ENCODE results near the gene GNPTAB.
"Not testable (repeated sequence)": the region's sequence is repeated elsewhere in the genome, so short reads cannot be mapped to it uniquely, and the experiment has no call there.

Gene GNPTAB

GRCh38 chr12:101743242-101743641 is 87.5 kb downstream of the GNPTAB start:
- H3K4me1 ChIP-seq = no peaks in the 10 kb centered on the region
- no peaks in the 10 kb centered on the region for H3K36me3 ChIP-seq
- DNase-seq = no peak
- H3K27me3 ChIP-seq = no peaks in the 10 kb centered on the region
- H3K9me3 ChIP-seq = no peaks in the 10 kb centered on the region
- TF ChIP-seq CTCF (IDR thresholded peaks at IDR 0.05; ENCODE audit: low read depth, low read length) = no peak
- H3K4me3 ChIP-seq (ENCODE audit: low read depth, low read length) = no peak overlapping the region

GRCh38 chr12:101740980-101741379 is 89.8 kb downstream of the GNPTAB start:
- Histone ChIP-seq H3K4me1 (no peaks in the 10 kb centered on the region), H3K36me3 (no peaks in the 10 kb centered on the region), H3K9me3 (no peaks in the 10 kb centered on the region), H3K27me3 (no peaks in the 10 kb centered on the region), H3K4me3 (ENCODE audit: low read depth, low read length) (no peak overlapping the region)
- no peak for DNase-seq
- no peak for TF ChIP-seq CTCF (IDR thresholded peaks at IDR 0.05; ENCODE audit: low read depth, low read length)

GRCh38 chr12:101740566-101740965 is 90.2 kb downstream of the GNPTAB start:
- no peak for DNase-seq
- Histone ChIP-seq H3K4me1 (no peaks in the 10 kb centered on the region), H3K9me3 (no peaks in the 10 kb centered on the region), H3K4me3 (ENCODE audit: low read depth, low read length) (no peak overlapping the region), H3K27me3 (no peaks in the 10 kb centered on the region), H3K36me3 (no peaks in the 10 kb centered on the region)
- no peak for TF ChIP-seq CTCF (IDR thresholded peaks at IDR 0.05; ENCODE audit: low read depth, low read length)

- no peak within 1 kb of the TSS for H3K4me3 ChIP-seq (ENCODE audit: low read depth, low read length)
- H3K27me3 ChIP-seq = no peaks in the 10 kb centered on the region
- DNase-seq = no peak
- TF ChIP-seq CTCF (IDR thresholded peaks at IDR 0.05; ENCODE audit: low read depth, low read length) = no peak
- no peaks in the 10 kb centered on the region for H3K4me1 ChIP-seq
- H3K9me3 ChIP-seq = no peaks in the 10 kb centered on the region
- H3K36me3 ChIP-seq = no peaks in the 10 kb centered on the region
These were observed 91.7 kb downstream of the GNPTAB start, which contains the start of gene SYCP3 for GRCh38 chr12:101738920-101739665. SYCP3 (minus strand) TSS chr12:101739462; CDS start chr12:101737935, 1,527 bp downstream.

- Histone ChIP-seq H3K36me3 (no peaks in the 10 kb centered on the region), H3K27me3 (no peaks in the 10 kb centered on the region), H3K4me3 (ENCODE audit: low read depth, low read length) (no peak overlapping the region), H3K4me1 (no peaks in the 10 kb centered on the region), H3K9me3 (no peaks in the 10 kb centered on the region)
- TF ChIP-seq CTCF (IDR thresholded peaks at IDR 0.05; ENCODE audit: low read depth, low read length) = no peak
- DNase-seq = no peak
These were observed 93.3 kb downstream of the GNPTAB start for GRCh38 chr12:101737476-101737875.

GRCh38 chr12:101734482-101734881 is 96.3 kb downstream of the GNPTAB start:
- DNase-seq; H3K4me1 ChIP-seq; H3K36me3 ChIP-seq; H3K4me3 ChIP-seq (ENCODE audit: low read depth, low read length); H3K9me3 ChIP-seq; H3K27me3 ChIP-seq: not testable (repeated sequence)

Measured in BE2C (cell line).